GM18507 (cell line): Measurements from ENCODE around the gene TLN1.
A peak's percentile ranks its signal among the peaks of the same experiment; 100 is the strongest.

Experiments
- DNase-seq: peaks from one replicate; pipeline ENCODE4 v3.0.0; 2011; ENCODE audit warnings: low read depth; ENCODE audit not compliant: insufficient read length; ENCODE audit errors: extremely low spot score
- FAIRE-seq: peaks from 2 replicates; lab custom pipeline; 2011; peaks lifted over from hg19 to GRCh38; lab: Jason Lieb, UNC

TLN1 gene

DNA sequence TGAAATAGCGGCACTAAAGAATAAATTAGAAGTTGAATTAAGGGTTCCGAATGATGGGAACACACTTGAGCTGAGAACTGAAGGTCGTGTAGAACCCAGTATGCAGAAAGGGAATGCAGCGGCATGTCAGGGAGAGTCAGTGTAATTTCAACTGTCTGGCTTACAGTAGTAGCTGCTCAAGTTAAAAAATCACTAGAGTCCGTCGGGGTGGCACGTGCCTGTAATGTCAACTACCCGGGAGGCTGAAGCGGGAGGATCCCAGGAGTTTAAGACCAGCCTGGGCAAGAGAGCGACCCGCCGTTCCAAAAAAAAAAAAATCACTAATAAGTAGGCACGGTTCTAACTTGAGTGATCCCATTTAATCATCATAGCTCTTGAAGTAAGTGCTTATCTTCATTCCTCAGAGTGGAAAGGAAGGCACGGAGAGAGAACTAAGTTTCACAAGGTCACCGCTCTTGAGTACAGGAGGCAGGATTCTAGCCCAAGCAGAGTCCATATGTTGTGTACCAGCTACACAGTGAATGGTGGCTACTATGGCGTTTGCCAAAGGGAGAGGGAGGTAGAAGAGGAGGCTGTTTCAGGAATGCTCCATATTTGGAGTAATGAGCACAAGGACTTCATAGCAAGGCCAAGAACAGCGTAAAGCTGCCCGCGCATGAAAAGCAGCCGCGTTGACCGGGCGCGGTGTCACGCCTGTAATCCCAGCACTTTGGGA, 75.0 kb downstream of the TLN1 start:
- FAIRE-seq = no peak
- DNase-seq = no peak

GRCh38 chr9:35656348-35656747, 75.6 kb downstream of the TLN1 start:
- FAIRE-seq (no peak), DNase-seq (no peak)

DNA sequence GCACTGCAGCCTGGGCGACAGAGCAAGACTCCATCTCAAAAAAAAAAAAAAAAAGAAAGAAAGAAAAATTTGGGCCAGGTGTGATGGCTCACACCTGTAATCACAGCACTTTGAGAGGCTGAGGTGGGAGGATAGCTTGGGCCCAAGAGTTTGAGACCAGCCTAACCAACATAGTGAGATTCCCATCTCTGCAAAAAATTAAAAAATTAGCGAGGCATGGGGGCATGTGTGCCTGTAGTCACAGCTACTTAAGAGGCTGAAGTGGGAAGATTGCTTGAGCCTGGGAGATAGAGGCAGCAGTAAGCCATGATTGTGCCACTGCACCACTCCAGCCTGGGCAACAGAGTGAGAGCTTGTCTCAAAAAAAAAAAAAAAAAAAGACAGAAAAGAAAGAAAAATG, 78.4 kb downstream of the TLN1 start:
- no peak for DNase-seq
- no peak for FAIRE-seq

DNA sequence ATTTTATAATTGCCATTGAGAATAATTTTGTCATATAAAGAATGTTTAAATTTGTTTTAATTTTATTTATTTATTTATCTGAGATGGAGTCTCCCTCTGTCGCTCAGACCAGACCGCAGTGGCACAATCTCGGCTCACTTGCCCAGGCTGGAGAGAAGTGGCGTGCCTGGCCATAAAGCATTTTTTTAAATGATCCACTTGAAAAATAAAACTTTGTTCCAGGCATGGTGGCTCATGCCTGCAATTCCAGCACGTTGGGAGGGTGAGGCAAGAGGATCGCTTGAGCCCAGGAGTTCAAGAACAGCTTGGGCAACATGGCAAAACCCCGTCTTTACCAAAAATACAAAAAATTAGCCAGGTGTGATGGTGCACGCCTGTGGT, 79.2 kb downstream of the TLN1 start:
- no peak for FAIRE-seq
- DNase-seq = no peak

- DNase-seq (no peak), FAIRE-seq (no peak)
These were observed 79.8 kb downstream of the TLN1 start for GRCh38 chr9:35651956-35652828.

DNA sequence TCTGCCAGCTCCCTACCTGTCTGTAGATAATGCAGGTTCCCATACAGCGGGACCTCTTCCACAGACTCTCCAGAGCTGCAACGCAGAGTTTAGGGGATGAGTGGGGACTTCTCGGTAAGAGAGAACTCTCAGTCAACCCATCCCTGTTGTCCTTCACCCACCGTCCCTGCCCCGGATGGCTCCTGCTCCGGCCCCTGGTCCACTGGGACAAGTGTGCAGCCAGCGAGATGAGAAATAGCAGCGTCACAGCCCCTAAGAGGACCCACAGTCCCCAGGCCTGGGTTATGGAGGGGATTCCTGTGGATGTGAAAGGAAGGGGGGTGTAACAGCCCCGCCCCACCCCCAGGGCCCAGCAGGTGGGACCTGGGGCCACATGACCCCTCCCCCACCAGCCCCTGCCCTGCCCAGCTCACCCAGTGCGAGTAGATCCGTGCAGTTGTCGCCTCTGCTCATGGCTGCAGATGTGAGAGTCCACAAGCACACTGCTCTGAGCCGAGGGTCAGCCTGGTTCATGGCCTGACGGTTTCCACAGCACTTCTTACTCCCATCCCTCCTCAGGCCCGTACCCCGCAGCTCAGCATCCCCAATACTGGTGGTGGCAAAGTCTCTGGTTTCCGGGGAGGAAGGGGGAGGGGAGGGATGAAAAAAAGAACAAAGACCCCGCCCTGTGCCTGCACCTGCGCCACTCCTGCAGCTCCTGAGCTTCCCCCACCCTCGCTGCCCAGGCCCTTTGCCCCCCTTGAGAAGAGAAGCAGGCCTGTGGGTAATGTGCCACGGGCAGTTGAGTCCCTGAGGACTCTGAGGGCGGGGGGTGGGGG, 81.4 kb downstream of the TLN1 start, which contains the start of gene SIT1:
SIT1 (minus strand) TSS at position 591 of the 818 bp plus-strand sequence; CDS start at position 513, 78 bp downstream.
- FAIRE-seq (peak; percentile 5), DNase-seq (no peak)

- DNase-seq (no peak), FAIRE-seq (peak; percentile 52)
These were observed 82.3 kb downstream of the TLN1 start for GRCh38 chr9:35649431-35650340.
